ENCODE results near the gene ARV1. TPM values are rescaled to one million over a fixed set of nuclear protein-coding genes. Genes with fewer than 3 reads are reported as not detected.
A peak's percentile ranks its signal among the peaks of the same experiment; 100 is the strongest.

The ARV1 gene
- total and polyA plus RNA-seq, 2 of the 13 experiments (the other 11 are each of a cell fraction or from before 2014, with no cell fraction given) = 13.0 to 15.2 TPM

DNA sequence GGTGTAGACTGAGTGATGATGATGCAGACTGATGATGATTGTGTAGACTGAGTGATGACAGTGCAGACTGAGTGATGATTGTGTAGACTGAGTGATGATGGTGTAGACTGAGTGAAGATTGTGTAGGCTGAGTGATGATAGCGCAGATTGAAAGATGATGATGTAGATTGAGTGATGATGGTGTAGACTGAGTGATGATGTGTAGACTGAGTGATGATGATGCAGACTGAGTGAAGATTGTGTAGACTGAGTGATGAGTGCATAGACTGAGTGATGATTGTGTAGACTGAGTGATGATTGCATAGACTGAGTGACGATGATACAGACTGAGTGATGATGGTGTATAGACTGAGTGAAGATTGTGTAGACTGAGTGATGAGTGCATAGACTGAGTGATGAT, 32.5 kb downstream of the ARV1 start:
- ATAC-seq (no peak), DNase-seq (ENCODE audit: low spot score) (no peak), FAIRE-seq (no peak)
- ChIA-PET POLR2A (no interaction called here), CTCF (ENCODE audit: low intra/inter-chr PET ratio, low total read pairs) (no interaction called here)
- no peaks in the 10 kb centered on the region; the same call in 1 of the 2 replicates for H3K9me3 ChIP-seq (ENCODE audit: low read length)
- H3K36me3 ChIP-seq (replicated peaks in 1 of 2; ENCODE audit: control insufficient read depth in 1 of 2, insufficient read depth in 2 of 2, low read length in 2 of 2) = no peaks in the 10 kb centered on the region
- no peak overlapping the region for H2AFZ ChIP-seq (ENCODE audit: low read length)
- 55% methylated on average over 2 of the region's 2 CpGs for WGBS (ENCODE audit: low lambda C conversion rate)
- H3K9ac ChIP-seq (ENCODE audit: insufficient read depth, low read depth, low read length) = no peak overlapping the region
- H3K4me1 ChIP-seq (ENCODE audit: insufficient read depth, low read length) = 0 out of 2 replicates have a peak, but pooled peaks cover 6% of the 10 kb centered on the region
- H3K79me2 ChIP-seq (ENCODE audit: insufficient read depth, low read length) = no peaks in the 10 kb centered on the region
- no peak overlapping the region for H3K4me3 ChIP-seq (replicated peaks in 1 of 3; ENCODE audit: insufficient read depth in 1 of 3, low read depth in 2 of 3, low read length in 3 of 3)
- no peak overlapping the region for H3K27ac ChIP-seq (ENCODE audit: extremely low read length, insufficient read depth, low read length)
- peaks cover 0 to 1% of the 10 kb centered on the region in 2 experiments; a peak in 1 of 5 replicates for H3K27me3 ChIP-seq (ENCODE audit: control insufficient read depth in 1 of 2, insufficient read depth in 2 of 2, low read length in 2 of 2)
- H4K20me1 ChIP-seq (ENCODE audit: insufficient read depth, low read length) = no peaks in the 10 kb centered on the region
- TF ChIP-seq GABPA (IDR thresholded peaks at IDR 0.05; ENCODE audit: low read depth, low read length) = no peak
- no peak for TF ChIP-seq GABPA (CRISPR knock-in tag; IDR thresholded peaks at IDR 0.05; ENCODE audit: low read depth)
- peak; percentile 90 for TF ChIP-seq CREB1 (IDR thresholded peaks at IDR 0.05)
- TF ChIP-seq CREB1 (CRISPR knock-in tag; IDR thresholded peaks at IDR 0.05) = no peak
- no peak overlapping the region for H3K4me2 ChIP-seq (ENCODE audit: low read depth, low read length)
- no TSS peak for BruUV-seq (replicated peaks)
- intact Hi-C loops (cut with micrococcal nuclease; ENCODE audit: unreplicated experiment) (no loop called here), in situ Hi-C loops (cut with HindIII; ENCODE audit: extremely low pct_ligation_motif_present, low pct_unique_long_range_greater_than_20kb) (no loop called here)

DNA sequence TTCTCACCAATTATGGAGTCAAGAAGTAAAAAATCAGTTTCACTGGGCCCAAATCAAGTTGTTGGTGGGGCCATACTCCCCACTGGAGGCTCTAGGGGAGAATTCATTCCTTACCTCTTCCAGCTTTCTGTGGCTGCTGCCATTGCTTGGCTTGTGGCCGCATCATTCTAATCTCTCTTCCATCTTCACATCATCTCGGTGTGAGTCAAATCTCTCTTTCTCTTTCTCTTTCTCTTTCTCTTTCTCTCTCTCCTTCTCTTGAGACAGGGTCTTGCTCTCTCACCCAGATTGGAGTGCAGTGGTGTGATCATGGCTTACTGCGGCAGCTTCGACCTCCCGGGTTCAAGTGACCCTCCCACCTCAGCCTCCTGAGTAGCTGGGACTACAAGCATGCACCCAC, 33.1 kb downstream of the ARV1 start:
- in situ Hi-C loops (cut with HindIII; ENCODE audit: extremely low pct_ligation_motif_present, low pct_unique_long_range_greater_than_20kb) (no loop called here), intact Hi-C loops (cut with micrococcal nuclease; ENCODE audit: unreplicated experiment) (no loop called here)
- peaks cover 0 to 1% of the 10 kb centered on the region in 2 experiments; a peak in 1 of 5 replicates for H3K27me3 ChIP-seq (ENCODE audit: control insufficient read depth in 1 of 2, insufficient read depth in 2 of 2, low read length in 2 of 2)
- no peak overlapping the region for H3K4me3 ChIP-seq (replicated peaks in 1 of 3; ENCODE audit: insufficient read depth in 1 of 3, low read depth in 2 of 3, low read length in 3 of 3)
- no peaks in the 10 kb centered on the region for H4K20me1 ChIP-seq (ENCODE audit: insufficient read depth, low read length)
- no peak overlapping the region for H3K27ac ChIP-seq (ENCODE audit: extremely low read length, insufficient read depth, low read length)
- BruUV-seq (replicated peaks) = no TSS peak
- no peak overlapping the region for H3K9ac ChIP-seq (ENCODE audit: insufficient read depth, low read depth, low read length)
- ChIA-PET POLR2A (no interaction called here), CTCF (ENCODE audit: low intra/inter-chr PET ratio, low total read pairs) (no interaction called here)
- no peak overlapping the region for H3K4me2 ChIP-seq (ENCODE audit: low read depth, low read length)
- no peaks in the 10 kb centered on the region for H3K36me3 ChIP-seq (replicated peaks in 1 of 2; ENCODE audit: control insufficient read depth in 1 of 2, insufficient read depth in 2 of 2, low read length in 2 of 2)
- H3K79me2 ChIP-seq (ENCODE audit: insufficient read depth, low read length) = no peaks in the 10 kb centered on the region
- H2AFZ ChIP-seq (ENCODE audit: low read length) = no peak overlapping the region
- 68% methylated on average over 5 of the region's 5 CpGs for WGBS (ENCODE audit: low lambda C conversion rate)
- 0 out of 2 replicates have a peak, but pooled peaks cover 6% of the 10 kb centered on the region for H3K4me1 ChIP-seq (ENCODE audit: insufficient read depth, low read length)
- ATAC-seq (no peak), DNase-seq (ENCODE audit: low spot score) (no peak), FAIRE-seq (no peak)
- no peaks in the 10 kb centered on the region for H3K9me3 ChIP-seq (ENCODE audit: low read length)
- TF ChIP-seq, protein P1, sequence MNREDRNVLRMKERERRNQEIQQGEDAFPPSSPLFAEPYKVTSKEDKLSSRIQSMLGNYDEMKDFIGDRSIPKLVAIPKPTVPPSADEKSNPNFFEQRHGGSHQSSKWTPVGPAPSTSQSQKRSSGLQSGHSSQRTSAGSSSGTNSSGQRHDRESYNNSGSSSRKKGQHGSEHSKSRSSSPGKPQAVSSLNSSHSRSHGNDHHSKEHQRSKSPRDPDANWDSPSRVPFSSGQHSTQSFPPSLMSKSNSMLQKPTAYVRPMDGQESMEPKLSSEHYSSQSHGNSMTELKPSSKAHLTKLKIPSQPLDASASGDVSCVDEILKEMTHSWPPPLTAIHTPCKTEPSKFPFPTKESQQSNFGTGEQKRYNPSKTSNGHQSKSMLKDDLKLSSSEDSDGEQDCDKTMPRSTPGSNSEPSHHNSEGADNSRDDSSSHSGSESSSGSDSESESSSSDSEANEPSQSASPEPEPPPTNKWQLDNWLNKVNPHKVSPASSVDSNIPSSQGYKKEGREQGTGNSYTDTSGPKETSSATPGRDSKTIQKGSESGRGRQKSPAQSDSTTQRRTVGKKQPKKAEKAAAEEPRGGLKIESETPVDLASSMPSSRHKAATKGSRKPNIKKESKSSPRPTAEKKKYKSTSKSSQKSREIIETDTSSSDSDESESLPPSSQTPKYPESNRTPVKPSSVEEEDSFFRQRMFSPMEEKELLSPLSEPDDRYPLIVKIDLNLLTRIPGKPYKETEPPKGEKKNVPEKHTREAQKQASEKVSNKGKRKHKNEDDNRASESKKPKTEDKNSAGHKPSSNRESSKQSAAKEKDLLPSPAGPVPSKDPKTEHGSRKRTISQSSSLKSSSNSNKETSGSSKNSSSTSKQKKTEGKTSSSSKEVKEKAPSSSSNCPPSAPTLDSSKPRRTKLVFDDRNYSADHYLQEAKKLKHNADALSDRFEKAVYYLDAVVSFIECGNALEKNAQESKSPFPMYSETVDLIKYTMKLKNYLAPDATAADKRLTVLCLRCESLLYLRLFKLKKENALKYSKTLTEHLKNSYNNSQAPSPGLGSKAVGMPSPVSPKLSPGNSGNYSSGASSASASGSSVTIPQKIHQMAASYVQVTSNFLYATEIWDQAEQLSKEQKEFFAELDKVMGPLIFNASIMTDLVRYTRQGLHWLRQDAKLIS (CRISPR knock-in tag; IDR thresholded peaks at IDR 0.05) = no peak
- no peak for TF ChIP-seq ZNF839 (CRISPR knock-in tag; IDR thresholded peaks at IDR 0.05; ENCODE audit: borderline replicate concordance)
- TF ChIP-seq ZNF747 (CRISPR knock-in tag; IDR thresholded peaks at IDR 0.05; ENCODE audit: borderline replicate concordance) = no peak

All from HepG2 (cell line).